RWPE1 (cell line): ENCODE results near the gene EIF4EBP3.

ENCODE experiments used
- CTCF ChIA-PET: fragments of 350-600 bp; sonication (Branson Sonifier 250); formaldehyde crosslinking; extraction: SDS; loops from one replicate; lab custom pipeline; 2021; lab: Yijun Ruan, JAX
- POLR2A ChIA-PET: fragments of 400-600 bp; formaldehyde crosslinking; extraction: SDS; loops from one replicate; lab custom pipeline; 2020; ENCODE audit warnings: antibody characterized with exemption; ENCODE audit not compliant: low non-redundant PET; lab: Yijun Ruan, JAX
- DNase-seq: peaks from one replicate; pipeline ENCODE4 v3.0.0; 2012; ENCODE audit warnings: low spot score
- H3K27ac ChIP-seq: fragments of 450-650 bp; 2 replicates; pipeline ENCODE4 v1.5.1; 2017
- CTCF ChIP-seq: fragments of 450-650 bp; conservative IDR thresholded peaks from 2 replicates; pipeline ENCODE4 v1.5.1; 2017; ENCODE audit warnings: low read depth, mild to moderate bottlenecking

The EIF4EBP3 gene

GRCh38 chr5:140548300-140548688 is 832 bp downstream of the EIF4EBP3 start:
- ChIA-PET CTCF (interaction anchor here (0.5 to 2.9 kb wide), 11 partner anchors 9 to 200 kb away, joined by 3 to 21 read pairs (median 4); partner anchors contain the start of genes SRA1 and TMCO6), POLR2A (interaction anchor here (0.9 to 2.7 kb wide), 2 partner anchors 9 to 99 kb away, joined by 4 to 18 read pairs; partner anchors contain the start of genes IK, NDUFA2 and SRA1)
- no peak for TF ChIP-seq CTCF
- peak; percentile 16 for DNase-seq
- H3K27ac ChIP-seq, result peak overlapping the region; percentile 86

GRCh38 chr5:140548791-140549190 is 1.3 kb downstream of the EIF4EBP3 start:
- no peak for TF ChIP-seq CTCF
- no peak for DNase-seq
- ChIA-PET POLR2A (interaction anchor here (0.9 to 2.7 kb wide), 3 partner anchors 8 to 99 kb away, joined by 4 to 18 read pairs (median 4); partner anchors contain the start of genes IK, NDUFA2 and SRA1), CTCF (interaction anchor here (1.6 to 2.9 kb wide), 2 partner anchors 90 to 172 kb away, joined by 8 to 21 read pairs; partner anchors contain the start of gene TMCO6)
- peak overlapping the region; percentile 86 for H3K27ac ChIP-seq

- CTCF ChIA-PET, result interaction anchor here (0.7 to 2.9 kb wide), 3 partner anchors 79 to 171 kb away, joined by 3 to 21 read pairs (median 8); partner anchors contain the start of gene TMCO6
- POLR2A ChIA-PET, result interaction anchor here (0.9 to 1.0 kb wide), 3 partner anchors 8 to 98 kb away, joined by 3 to 4 read pairs (median 4); partner anchors contain the start of genes IK, NDUFA2 and SRA1
- DNase-seq, result peak; percentile 23
Measured at GRCh38 chr5:140549237-140550144, 2.0 kb downstream of the EIF4EBP3 start.

GRCh38 chr5:140550147-140551079 is 3.0 kb downstream of the EIF4EBP3 start:
- DNase-seq, result no peak
- ChIA-PET POLR2A (interaction anchor here (0.9 kb wide), 1 partner anchor 9 kb away, joined by 3 read pairs; no protein-coding TSS in a partner anchor), CTCF (no interaction called here)
- no peak for TF ChIP-seq CTCF
- H3K27ac ChIP-seq, result peak overlapping the region; percentile 25

More at GRCh38 chr5:140549237-140550144, 2.0 kb downstream of the EIF4EBP3 start:
- peak overlapping the region; percentile 86 for H3K27ac ChIP-seq
- no peak for TF ChIP-seq CTCF

- H3K27ac ChIP-seq, result no peak overlapping the region
- CTCF ChIA-PET, result no interaction called here
- DNase-seq, result no peak
- POLR2A ChIA-PET, result no interaction called here
- TF ChIP-seq CTCF, result no peak
Measured at GRCh38 chr5:140551872-140552271, 4.4 kb downstream of the EIF4EBP3 start.
